Measurements from ENCODE around the gene ZC3H7A.

The ZC3H7A gene

DNA sequence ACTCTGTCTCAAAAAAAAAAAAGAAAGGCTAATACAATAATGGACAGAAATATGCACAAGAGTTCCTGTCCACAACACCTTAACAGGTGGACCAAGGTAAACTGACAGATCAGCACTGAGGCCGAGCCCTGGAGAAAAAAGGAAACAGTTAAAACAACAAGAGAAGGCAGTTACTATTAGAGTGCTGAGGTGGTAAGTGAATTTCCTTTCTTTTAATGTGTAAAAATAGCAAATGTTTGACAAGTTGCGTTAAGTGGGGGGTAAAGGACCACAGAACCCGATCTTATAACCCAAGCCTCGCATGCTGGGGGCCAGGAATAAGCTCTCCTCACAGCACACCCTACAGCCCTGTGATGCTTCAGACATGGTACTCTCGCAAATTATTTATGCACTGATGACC is 79.2 kb downstream of the ZC3H7A start:
- Histone ChIP-seq H3K23ac (ENCODE audit: low read depth, low read length, poor library complexity) (no peak overlapping the region), H4K8ac (ENCODE audit: low read depth, low read length) (no peak overlapping the region), H3K18ac (ENCODE audit: low read length) (no peak overlapping the region), H2BK12ac (ENCODE audit: low read length) (no peak overlapping the region), H2BK120ac (ENCODE audit: low read depth, low read length) (no peak overlapping the region), H3K4me3 (ENCODE audit: low read length in 2 of 2) (no peak overlapping the region), H2BK5ac (ENCODE audit: low read length) (no peak overlapping the region), H3K4ac (ENCODE audit: low read length) (no peak overlapping the region), H3K27ac (replicated peaks; ENCODE audit: low read length) (no peak overlapping the region), H3K9ac (ENCODE audit: low read depth, low read length, poor library complexity) (no peak overlapping the region), H3K9me3 (replicated peaks in 1 of 2; ENCODE audit: control insufficient read depth in 2 of 2, insufficient read depth in 1 of 2, low read depth in 1 of 2, low read length in 2 of 2) (no peaks in the 10 kb centered on the region), H2BK15ac (ENCODE audit: low read length) (no peak overlapping the region), H2AK5ac (ENCODE audit: low read depth, low read length) (no peak overlapping the region), H2AFZ (ENCODE audit: low read length) (no peak overlapping the region), H4K91ac (ENCODE audit: low read depth, low read length, poor library complexity) (no peak overlapping the region), H3K14ac (ENCODE audit: low read length) (no peak overlapping the region), H3K36me3 (replicated peaks in 1 of 2; ENCODE audit: control insufficient read depth in 2 of 2, insufficient read depth in 2 of 2, low read length in 2 of 2) (peaks cover 11 to 73% of the 10 kb centered on the region in 2 donors), H3K4me1 (ENCODE audit: control insufficient read depth in 2 of 2, insufficient read depth in 1 of 2, low read depth in 1 of 2, low read length in 2 of 2) (no peaks in the 10 kb centered on the region), H3K4me2 (ENCODE audit: insufficient read depth, low read length, poor library complexity, severe bottlenecking) (no peak overlapping the region), H3K79me1 (ENCODE audit: low read depth, low read length) (no peaks in the 10 kb centered on the region), H3K27me3 (ENCODE audit: control insufficient read depth in 3 of 3, insufficient read depth in 3 of 3, low read depth in 1 of 3, low read length in 3 of 3) (no peaks in the 10 kb centered on the region)
- no peak for DNase-seq (ENCODE audit: low spot score)
- no CpG with 5 or more reads among the region's 5 CpGs for WGBS, 2 donors (ENCODE audit: extremely low coverage in 2 of 2, insufficient read length in 2 of 2, insufficient replicate concordance in 1 of 2)

DNA sequence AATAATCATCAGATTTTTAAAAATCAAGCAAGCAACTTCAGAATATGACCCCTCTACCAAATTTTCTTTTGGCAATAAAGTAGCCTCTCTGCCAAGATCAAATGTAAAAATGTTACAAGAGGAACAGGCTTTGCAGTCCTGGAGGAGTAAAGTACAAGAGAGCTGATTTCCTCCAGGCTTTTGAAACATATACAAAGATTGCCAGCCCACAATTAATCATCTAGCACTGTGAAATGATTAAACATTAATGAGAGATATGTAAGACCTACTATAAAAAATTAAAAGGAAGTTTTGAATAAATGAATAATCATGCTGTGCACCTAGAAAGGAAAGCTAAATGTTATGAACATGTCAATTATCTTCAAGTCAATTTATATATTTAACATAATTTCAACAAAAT is 80.7 kb downstream of the ZC3H7A start:
- H4K91ac ChIP-seq (ENCODE audit: low read depth, low read length, poor library complexity) = no peak overlapping the region
- H2BK12ac ChIP-seq (ENCODE audit: low read length) = no peak overlapping the region
- H2AFZ ChIP-seq (ENCODE audit: low read length) = no peak overlapping the region
- H3K27ac ChIP-seq (replicated peaks; ENCODE audit: low read length) = no peak overlapping the region
- no peak overlapping the region for H3K18ac ChIP-seq (ENCODE audit: low read length)
- H3K4me2 ChIP-seq (ENCODE audit: insufficient read depth, low read length, poor library complexity, severe bottlenecking) = no peak overlapping the region
- H3K9me3 ChIP-seq (replicated peaks in 1 of 2; ENCODE audit: control insufficient read depth in 2 of 2, insufficient read depth in 1 of 2, low read depth in 1 of 2, low read length in 2 of 2) = no peaks in the 10 kb centered on the region
- no peak overlapping the region for H3K23ac ChIP-seq (ENCODE audit: low read depth, low read length, poor library complexity)
- no peaks in the 10 kb centered on the region for H3K27me3 ChIP-seq (ENCODE audit: control insufficient read depth in 3 of 3, insufficient read depth in 3 of 3, low read depth in 1 of 3, low read length in 3 of 3)
- no peak overlapping the region for H2BK5ac ChIP-seq (ENCODE audit: low read length)
- no peak overlapping the region for H3K4ac ChIP-seq (ENCODE audit: low read length)
- no peaks in the 10 kb centered on the region for H3K79me1 ChIP-seq (ENCODE audit: low read depth, low read length)
- no peak overlapping the region for H3K14ac ChIP-seq (ENCODE audit: low read length)
- no peak overlapping the region for H3K9ac ChIP-seq (ENCODE audit: low read depth, low read length, poor library complexity)
- no peak overlapping the region for H2BK120ac ChIP-seq (ENCODE audit: low read depth, low read length)
- no peak overlapping the region for H2BK15ac ChIP-seq (ENCODE audit: low read length)
- peaks cover 8 to 72% of the 10 kb centered on the region in 2 donors for H3K36me3 ChIP-seq (replicated peaks in 1 of 2; ENCODE audit: control insufficient read depth in 2 of 2, insufficient read depth in 2 of 2, low read length in 2 of 2)
- H4K8ac ChIP-seq (ENCODE audit: low read depth, low read length) = no peak overlapping the region
- H3K4me3 ChIP-seq (ENCODE audit: low read length in 2 of 2) = no peak overlapping the region
- no peaks in the 10 kb centered on the region for H3K4me1 ChIP-seq (ENCODE audit: control insufficient read depth in 2 of 2, insufficient read depth in 1 of 2, low read depth in 1 of 2, low read length in 2 of 2)
- H2AK5ac ChIP-seq (ENCODE audit: low read depth, low read length) = no peak overlapping the region
- DNase-seq (ENCODE audit: low spot score) = no peak

DNA sequence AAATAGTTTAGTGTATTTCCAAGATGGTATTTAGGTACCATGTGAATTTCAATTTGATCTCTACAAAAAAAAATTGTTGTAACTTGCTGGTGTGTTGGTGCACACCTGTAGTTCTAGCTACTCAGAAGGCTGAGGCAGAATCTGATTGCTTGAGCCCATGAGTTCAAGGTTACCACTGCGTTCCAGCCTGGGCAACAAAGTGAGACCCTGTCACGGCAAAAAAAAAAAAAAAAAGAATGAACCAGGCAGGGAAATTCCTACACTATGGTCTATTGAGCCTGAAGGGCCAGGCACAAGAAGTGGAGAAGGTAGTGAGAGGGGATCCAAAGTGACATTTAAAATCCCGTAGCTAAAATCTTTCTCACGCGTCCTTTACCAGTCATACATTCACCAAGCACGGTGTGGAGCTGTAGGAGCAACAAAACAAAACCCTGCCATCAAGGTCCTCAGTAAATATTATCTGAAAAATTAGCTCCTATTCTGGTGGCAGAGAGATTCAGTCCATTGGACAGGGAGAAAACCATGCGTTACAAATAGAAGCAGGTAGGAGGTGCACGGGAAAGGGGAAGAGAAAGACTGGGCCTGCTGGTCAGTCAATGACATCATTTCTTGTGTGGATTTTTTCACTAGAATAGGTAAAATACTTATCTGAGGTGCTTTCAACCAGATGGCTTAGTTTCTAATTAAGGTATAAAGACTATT is 81.7 kb downstream of the ZC3H7A start:
- no peak overlapping the region for H3K4me2 ChIP-seq (ENCODE audit: insufficient read depth, low read length, poor library complexity, severe bottlenecking)
- no peak overlapping the region for H3K18ac ChIP-seq (ENCODE audit: low read length)

DNA sequence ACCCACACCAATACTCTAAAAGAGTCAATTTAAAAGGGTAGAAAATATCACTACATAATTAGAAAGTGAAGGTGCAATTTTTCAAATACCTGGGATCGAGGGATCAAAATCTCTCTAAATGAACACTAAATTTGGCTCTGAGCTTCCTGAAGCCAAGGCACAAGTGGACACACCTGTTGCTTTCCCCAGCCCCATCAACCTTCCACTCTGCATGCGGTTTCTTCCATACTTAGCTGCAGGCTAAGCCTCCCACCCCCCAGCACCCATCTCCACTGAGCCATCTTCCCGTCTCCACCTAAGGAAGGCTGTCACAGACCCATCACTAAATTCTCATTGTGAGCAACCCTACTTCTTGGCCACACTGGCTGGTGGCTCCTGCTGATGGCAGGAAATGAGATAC is 84.9 kb downstream of the ZC3H7A start:
- Histone ChIP-seq H3K27me3 (ENCODE audit: control insufficient read depth in 3 of 3, insufficient read depth in 3 of 3, low read depth in 1 of 3, low read length in 3 of 3) (no peaks in the 10 kb centered on the region), H3K4ac (ENCODE audit: low read length) (no peak overlapping the region), H3K36me3 (replicated peaks in 1 of 2; ENCODE audit: control insufficient read depth in 2 of 2, insufficient read depth in 2 of 2, low read length in 2 of 2) (peaks cover 2 to 65% of the 10 kb centered on the region in 2 donors), H2AK5ac (ENCODE audit: low read depth, low read length) (no peak overlapping the region), H3K4me2 (ENCODE audit: insufficient read depth, low read length, poor library complexity, severe bottlenecking) (no peak overlapping the region), H4K91ac (ENCODE audit: low read depth, low read length, poor library complexity) (no peak overlapping the region), H2BK5ac (ENCODE audit: low read length) (no peak overlapping the region), H4K8ac (ENCODE audit: low read depth, low read length) (no peak overlapping the region), H2BK15ac (ENCODE audit: low read length) (no peak overlapping the region), H3K27ac (replicated peaks; ENCODE audit: low read length) (no peak overlapping the region), H3K18ac (ENCODE audit: low read length) (no peak overlapping the region), H3K79me1 (ENCODE audit: low read depth, low read length) (no peaks in the 10 kb centered on the region), H2AFZ (ENCODE audit: low read length) (no peak overlapping the region), H2BK120ac (ENCODE audit: low read depth, low read length) (no peak overlapping the region), H3K9me3 (replicated peaks in 1 of 2; ENCODE audit: control insufficient read depth in 2 of 2, insufficient read depth in 1 of 2, low read depth in 1 of 2, low read length in 2 of 2) (no peaks in the 10 kb centered on the region), H3K14ac (ENCODE audit: low read length) (no peak overlapping the region), H3K23ac (ENCODE audit: low read depth, low read length, poor library complexity) (no peak overlapping the region), H3K9ac (ENCODE audit: low read depth, low read length, poor library complexity) (no peak overlapping the region), H2BK12ac (ENCODE audit: low read length) (no peak overlapping the region), H3K4me3 (ENCODE audit: low read length in 2 of 2) (no peak overlapping the region), H3K4me1 (ENCODE audit: control insufficient read depth in 2 of 2, insufficient read depth in 1 of 2, low read depth in 1 of 2, low read length in 2 of 2) (no peaks in the 10 kb centered on the region)
- no CpG with 5 or more reads among the region's 3 CpGs for WGBS, 2 donors (ENCODE audit: extremely low coverage in 2 of 2, insufficient read length in 2 of 2, insufficient replicate concordance in 1 of 2)
- no peak for DNase-seq (ENCODE audit: low spot score)

More for the DNA sequence above, 81.7 kb downstream of the ZC3H7A start:
- Histone ChIP-seq H3K79me1 (ENCODE audit: low read depth, low read length) (no peaks in the 10 kb centered on the region), H2AFZ (ENCODE audit: low read length) (no peak overlapping the region), H3K27ac (replicated peaks; ENCODE audit: low read length) (no peak overlapping the region), H3K4me3 (ENCODE audit: low read length in 2 of 2) (no peak overlapping the region), H4K91ac (ENCODE audit: low read depth, low read length, poor library complexity) (no peak overlapping the region), H2BK5ac (ENCODE audit: low read length) (no peak overlapping the region), H4K8ac (ENCODE audit: low read depth, low read length) (no peak overlapping the region), H3K36me3 (replicated peaks in 1 of 2; ENCODE audit: control insufficient read depth in 2 of 2, insufficient read depth in 2 of 2, low read length in 2 of 2) (peaks cover 5 to 70% of the 10 kb centered on the region in 2 donors), H3K4me1 (ENCODE audit: control insufficient read depth in 2 of 2, insufficient read depth in 1 of 2, low read depth in 1 of 2, low read length in 2 of 2) (no peaks in the 10 kb centered on the region), H3K4ac (ENCODE audit: low read length) (no peak overlapping the region), H3K9ac (ENCODE audit: low read depth, low read length, poor library complexity) (no peak overlapping the region), H2AK5ac (ENCODE audit: low read depth, low read length) (no peak overlapping the region), H2BK120ac (ENCODE audit: low read depth, low read length) (no peak overlapping the region), H2BK15ac (ENCODE audit: low read length) (no peak overlapping the region), H3K23ac (ENCODE audit: low read depth, low read length, poor library complexity) (no peak overlapping the region), H3K14ac (ENCODE audit: low read length) (no peak overlapping the region), H3K27me3 (ENCODE audit: control insufficient read depth in 3 of 3, insufficient read depth in 3 of 3, low read depth in 1 of 3, low read length in 3 of 3) (no peaks in the 10 kb centered on the region), H2BK12ac (ENCODE audit: low read length) (no peak overlapping the region), H3K9me3 (replicated peaks in 1 of 2; ENCODE audit: control insufficient read depth in 2 of 2, insufficient read depth in 1 of 2, low read depth in 1 of 2, low read length in 2 of 2) (no peaks in the 10 kb centered on the region)
- WGBS, 2 donors (ENCODE audit: extremely low coverage in 2 of 2, insufficient read length in 2 of 2, insufficient replicate concordance in 1 of 2) = no CpG with 5 or more reads among the region's 8 CpGs
- no peak for DNase-seq (ENCODE audit: low spot score)
